Activated CD4-positive, CD25-positive, alpha-beta regulatory T cell treated with anti-CD3 and anti-CD28 coated beads, Interleukin-2, amount 50 U/mL, for 72 hours (primary cell): ENCODE results near the gene INPP4A.
"Not testable (repeated sequence)": the region's sequence is repeated elsewhere in the genome, so short reads cannot be mapped to it uniquely, and the experiment has no call there.

Source experiments
- DNase-seq: peaks from one replicate; pipeline ENCODE4 v3.0.0; 2021

Gene INPP4A

DNA sequence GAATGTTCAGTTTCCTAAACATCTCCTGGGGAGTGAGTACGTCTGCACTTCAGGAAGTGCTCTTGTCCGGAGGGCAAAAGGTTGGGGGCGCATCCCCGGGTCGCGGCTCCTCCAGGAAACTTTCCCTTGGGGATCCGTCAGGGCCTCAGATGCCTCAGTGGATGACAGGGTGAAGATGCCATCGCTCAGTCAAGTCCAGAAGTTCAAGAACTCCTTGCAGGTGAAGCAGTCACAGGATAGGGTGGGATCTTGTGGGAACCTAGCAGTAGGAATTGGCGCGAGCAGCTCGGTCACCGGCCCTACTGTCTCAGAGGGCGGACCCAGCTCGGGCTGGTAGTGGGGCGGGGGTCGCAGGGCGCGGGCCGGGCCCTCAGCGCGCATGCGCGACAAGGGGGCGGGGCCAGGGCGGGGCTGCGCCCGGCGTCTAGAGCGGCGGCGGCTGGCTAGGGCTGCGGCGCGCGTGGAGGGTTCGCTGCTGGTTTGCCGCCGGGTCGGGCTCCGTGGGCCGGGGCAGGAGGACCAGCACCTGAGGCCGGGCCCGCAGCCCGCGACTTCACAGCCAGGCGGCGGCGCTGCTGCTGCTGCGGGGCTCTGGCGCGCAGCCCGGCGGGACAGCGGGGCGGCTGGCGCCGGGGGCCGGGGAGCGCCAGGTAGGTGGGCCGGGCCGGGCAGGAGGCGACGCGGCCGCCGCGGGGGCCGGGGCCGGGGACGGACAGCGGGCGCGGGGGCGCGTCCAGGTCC lies at the start of gene INPP4A:
INPP4A (plus strand) TSS at position 423 of the 741 bp plus-strand sequence. CDS start 75,191 bp downstream, outside the sequence.
- DNase-seq = peak; percentile 84

DNA sequence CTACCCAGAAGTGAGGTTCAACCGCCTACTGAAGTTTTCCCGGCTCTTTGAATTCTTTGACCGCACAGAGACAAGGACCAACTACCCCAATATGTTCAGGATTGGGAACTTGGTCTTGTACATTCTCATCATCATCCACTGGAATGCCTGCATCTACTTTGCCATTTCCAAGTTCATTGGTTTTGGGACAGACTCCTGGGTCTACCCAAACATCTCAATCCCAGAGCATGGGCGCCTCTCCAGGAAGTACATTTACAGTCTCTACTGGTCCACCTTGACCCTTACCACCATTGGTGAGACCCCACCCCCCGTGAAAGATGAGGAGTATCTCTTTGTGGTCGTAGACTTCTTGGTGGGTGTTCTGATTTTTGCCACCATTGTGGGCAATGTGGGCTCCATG lies 48.7 kb upstream of the INPP4A start:
- no peak for DNase-seq

DNA sequence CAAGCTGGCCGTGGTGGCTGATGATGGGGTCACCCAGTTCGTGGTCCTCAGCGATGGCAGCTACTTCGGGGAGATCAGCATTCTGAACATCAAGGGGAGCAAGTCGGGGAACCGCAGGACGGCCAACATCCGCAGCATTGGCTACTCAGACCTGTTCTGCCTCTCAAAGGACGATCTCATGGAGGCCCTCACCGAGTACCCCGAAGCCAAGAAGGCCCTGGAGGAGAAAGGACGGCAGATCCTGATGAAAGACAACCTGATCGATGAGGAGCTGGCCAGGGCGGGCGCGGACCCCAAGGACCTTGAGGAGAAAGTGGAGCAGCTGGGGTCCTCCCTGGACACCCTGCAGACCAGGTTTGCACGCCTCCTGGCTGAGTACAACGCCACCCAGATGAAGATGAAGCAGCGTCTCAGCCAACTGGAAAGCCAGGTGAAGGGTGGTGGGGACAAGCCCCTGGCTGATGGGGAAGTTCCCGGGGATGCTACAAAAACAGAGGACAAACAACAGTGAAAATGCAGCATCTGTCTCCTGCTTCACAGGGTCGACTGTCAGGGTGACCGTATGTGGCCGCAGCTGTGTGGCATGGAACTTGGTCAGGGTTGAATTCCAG lies 47.8 kb upstream of the INPP4A start:
- DNase-seq = no peak

DNA sequence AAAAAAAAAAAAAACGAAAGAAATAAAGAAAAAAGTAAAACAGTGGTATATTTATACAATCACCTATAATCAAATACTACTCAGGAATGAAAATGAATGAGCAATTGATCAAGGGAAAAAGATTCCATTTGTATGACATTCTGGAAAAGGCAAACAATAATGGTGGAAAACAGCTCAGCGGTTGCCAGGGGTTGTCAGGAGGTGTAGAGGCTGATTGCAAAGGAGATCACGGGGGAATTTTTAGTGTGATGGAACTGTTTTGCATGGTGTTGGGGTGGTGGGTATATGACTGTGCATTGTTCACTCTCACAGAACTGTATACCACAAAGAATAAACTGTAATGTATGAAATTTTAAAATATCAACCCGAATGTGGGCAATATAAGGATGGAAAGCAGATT lies 45.5 kb upstream of the INPP4A start:
- no peak for DNase-seq

DNA sequence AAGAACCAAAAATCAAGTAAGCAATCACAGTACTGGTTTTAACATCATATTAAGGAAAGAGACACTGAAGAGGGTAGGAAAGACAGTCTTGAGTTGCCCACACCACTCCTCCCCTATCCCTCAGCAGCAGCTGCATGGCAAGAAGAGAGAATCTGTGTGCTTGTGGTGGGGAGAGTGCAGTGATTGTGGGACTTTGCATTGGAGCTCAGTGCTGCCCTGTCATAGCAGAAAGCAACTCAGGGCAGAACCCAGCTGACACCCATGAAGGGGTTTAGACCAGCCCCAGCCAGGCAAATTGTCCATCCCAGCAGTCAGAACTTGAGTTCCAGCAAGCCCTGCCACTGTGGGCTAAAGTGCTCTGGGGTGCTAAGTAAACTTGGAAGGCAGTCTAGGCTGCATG lies 40.8 kb upstream of the INPP4A start:
- no peak for DNase-seq

DNA sequence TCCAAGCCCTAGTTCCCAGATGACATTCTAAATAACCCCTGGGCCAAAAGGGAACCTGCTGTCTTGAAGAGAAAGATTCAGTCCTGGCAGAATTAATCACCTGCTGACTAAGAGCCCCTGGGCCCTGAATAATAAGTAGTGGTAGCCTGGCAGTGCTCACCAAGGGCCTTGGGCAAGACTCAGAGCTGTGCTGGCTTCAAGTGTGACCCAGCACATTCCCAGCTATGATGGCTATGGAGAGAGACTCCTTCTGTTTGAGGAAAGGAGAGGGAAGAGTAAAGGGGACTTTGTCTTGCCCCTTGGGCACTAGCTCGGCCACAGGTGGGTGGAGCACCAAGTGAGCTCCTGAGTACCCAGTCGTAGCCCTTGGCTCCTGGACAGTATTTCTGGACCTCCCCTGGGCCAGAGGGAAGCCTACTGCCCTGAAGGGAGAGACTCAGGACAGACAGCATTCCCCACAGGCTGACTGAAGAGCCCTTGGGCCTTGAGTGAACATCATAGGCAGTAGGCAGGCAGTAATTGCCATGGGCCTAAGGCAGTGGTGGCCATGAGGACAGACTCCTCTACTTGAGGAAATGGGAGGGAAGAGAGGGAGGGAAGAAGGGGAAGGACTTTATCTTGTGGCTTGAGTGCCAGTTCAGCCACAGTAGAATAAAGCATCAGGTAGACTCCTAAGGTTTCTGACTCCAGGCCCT lies 40.0 kb upstream of the INPP4A start:
- DNase-seq = no peak

DNA sequence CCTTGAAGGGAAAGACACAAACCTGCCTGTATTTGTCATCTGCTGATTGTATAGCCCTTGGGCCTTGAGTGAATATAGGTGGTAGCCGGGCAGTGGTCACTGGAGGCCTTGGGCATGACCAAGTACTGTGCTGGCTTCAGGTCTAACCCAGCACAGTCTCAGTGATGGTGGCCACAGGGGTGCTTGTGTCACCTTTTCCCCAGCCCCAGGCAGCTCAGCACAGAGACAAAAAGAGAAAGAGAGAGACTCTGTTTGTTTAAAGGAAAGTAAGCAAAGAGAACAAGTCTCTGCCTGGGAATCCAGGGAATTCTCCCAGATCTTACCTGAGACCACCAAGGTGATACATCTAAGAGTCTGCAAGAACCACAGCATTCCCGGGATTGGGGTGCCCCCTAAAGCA lies 39.4 kb upstream of the INPP4A start:
- no peak for DNase-seq

DNA sequence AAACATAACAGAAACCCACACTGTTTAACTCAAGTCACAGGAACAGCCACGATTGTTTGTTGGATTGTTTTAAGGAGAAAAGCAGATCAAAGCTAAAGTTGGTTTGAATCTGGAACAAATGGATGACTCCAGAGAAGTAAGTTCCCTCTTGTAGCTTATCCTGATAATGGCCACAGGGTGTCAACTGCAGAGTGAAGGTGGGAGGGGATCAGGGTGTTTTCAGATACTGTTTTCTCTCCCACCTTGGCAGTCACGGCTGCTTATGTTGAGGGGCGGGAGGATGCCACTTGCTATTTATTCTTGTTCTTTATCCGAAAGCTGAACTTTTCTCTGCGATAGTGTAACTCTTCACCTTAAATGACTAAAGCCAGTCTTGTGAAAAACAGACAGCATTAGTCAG lies 36.5 kb upstream of the INPP4A start:
- no peak for DNase-seq

DNA sequence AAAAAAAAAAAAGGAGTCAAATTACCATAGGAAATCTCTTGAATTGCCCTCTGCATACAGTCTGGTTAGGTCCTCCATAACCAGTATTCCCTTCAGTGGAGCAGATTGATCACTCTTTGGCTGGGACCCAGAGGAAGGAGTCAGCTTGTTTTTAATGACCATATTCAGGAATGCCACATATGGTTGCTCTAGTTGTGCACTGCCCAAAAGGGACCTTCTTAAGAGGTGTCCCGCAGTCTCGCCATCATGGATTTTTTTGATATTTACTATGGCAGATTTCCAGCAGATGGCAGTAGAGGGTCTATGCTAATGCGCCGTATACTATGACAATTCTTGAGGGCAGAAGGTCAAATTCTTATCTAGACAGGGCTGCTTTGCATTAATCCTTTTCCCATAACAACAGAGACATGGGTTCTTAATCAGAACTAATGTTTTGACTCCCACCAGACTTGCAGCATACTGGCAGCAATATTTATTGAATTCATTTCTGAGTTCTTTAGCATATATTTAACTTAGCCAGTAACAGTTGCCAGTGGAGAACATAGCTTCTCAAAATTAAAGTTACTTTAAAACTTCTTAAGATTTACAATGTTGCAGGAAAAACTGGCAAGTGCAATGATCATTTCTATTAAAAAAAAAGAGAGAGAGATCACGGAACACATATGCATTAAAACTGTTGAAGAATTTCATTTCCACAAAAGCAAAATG lies 31.8 kb upstream of the INPP4A start:
- DNase-seq = peak; percentile 47

DNA sequence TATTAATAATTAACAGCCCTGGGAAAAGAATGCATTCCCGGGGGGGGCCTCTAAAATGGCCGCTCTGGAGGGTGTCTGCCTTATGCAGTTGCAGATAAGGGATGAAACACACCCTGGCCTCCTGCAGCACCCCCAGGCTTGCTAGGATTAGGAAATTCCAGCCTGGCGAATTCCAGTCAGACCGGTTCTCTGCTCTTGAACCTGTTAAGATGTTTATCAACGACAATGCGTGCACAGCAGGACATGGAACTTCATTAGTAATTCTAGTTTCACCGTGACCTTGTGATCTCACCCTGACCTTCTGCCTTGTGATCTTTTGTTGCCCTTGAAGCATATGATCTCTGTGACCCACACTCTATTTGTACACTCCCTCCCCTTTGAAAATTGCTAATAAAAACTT lies 30.4 kb upstream of the INPP4A start:
- not testable (repeated sequence) for DNase-seq

DNA sequence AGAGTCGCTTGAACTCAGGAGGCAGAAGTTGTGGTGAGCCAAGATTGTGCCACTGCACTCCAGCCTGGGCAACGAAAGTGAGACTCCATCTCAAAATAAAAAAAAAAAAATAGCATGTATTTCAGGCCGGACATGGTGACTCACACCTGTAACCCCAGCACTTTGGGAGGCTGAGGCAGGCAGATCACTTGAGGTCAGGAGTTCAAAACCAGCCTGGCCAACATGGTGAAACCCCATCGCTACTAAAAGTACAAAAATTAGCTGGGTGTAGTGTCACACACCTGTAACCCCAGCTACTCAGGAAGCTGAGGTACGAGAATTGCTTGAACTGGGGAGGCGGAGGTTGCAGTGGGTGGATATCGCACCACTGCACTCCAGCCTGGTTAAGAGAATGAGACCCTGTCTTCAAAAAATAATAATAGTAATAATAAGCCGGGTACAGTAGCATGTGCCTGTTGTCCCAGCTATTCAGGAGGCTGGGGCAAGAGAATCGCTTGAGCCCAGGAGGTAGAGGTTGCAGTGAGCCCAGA lies 28.9 kb upstream of the INPP4A start:
- DNase-seq = not testable (repeated sequence)

DNA sequence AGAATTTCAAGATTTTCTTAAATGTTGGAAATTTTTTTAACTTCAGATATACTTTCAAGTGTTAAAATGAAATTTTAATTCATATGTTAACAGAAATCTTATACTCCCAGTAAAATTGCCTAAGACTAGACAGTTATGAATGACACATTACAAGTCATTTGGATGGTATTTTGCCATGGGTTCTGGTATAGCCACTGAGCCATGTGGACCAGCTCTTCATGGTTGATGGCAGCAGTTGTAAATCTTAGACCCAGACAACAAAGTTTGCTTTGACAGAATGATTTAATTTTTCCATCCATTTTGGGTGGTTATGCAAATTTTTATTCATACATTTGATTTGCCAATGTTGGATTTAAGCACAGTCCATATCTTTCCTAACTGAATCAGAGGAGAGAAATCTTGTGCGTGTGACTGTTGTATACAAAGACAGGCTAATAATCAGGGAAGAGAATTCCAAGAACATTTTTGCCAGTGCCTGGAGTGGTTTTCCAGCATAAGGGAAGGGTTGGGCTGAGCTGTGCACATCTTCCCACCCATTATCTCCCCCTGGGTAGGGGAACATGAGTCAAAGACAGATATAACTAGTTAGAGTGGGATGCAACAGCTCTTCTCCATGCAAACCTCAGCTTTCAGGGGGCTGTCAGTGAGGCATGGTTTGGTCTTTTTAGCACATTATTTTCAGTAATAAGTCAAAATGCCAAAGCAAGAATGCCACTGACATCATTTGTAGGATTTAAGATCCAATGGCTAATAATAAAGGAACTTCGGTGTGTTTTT lies 28.1 kb upstream of the INPP4A start:
- no peak for DNase-seq

DNA sequence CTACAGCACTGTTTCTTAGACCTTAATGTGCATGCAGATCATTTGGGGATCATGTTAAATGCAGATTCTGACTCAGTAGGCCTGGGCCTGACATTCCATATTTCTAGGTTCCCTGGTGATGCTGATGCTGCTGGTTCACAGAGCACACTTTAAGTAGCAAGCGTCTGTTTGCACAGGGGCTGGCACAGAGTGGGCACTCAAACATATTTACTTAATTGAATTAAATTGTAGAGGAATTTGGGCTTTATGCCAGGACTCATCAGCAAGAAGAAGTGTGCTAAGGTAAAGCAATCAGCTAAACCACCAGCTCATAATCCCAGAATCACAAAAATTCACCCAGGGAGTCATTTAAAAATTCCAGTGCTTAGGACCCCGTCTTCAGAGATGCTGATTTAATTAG lies 25.1 kb upstream of the INPP4A start:
- no peak for DNase-seq

DNA sequence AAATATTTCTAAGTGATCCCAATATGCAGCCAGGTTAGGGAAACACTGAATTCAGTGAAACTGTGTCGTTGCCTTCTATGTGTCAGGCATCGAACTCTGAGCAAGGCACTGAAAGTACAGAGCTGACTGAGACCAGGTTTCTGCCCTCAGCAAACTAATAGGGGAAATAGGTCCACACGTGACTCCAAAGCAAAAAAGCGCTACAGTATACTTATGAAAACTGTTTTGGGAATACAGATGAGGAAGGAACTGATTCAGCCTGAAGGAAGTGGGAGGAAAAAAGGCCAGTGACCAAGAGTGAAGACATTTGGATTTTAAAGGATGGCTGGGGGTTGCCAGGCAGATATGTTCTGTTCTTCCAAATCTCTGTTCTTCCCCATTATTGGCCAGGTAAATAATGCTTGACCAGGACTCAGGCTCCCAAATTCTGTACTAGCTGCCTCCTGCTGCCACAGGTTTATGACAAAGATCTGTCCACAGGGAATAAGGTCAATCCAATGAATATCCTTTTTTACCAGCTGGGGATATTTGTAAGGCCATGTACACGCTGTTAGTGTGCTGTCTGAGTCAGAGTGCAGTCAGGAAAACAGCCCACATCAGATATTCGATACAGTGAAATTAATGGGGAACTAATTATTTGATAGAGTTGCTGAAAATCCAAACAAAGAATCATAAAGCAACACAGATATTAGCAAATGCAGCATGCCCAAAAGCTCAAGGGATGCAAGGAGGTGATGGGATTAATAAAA lies 24.5 kb upstream of the INPP4A start:
- DNase-seq = no peak

DNA sequence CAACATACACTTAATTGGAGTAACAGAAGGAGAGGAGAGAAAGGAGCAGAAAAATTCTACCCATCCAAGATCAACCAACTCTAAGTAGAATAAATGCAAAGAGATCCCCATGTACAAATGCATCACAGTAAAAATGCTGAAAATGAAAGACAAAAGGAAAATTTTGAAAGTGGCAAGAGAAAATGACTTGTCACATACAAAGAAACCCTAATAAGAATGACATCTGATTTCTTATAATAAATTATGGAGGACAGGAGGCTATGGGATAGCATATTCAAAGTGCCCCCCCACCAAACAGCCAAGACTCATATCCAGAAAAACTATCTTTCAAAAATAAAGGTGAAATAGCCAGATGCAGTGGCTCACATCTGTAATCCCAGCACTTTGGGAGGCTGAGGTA lies 22.2 kb upstream of the INPP4A start:
- DNase-seq = no peak

DNA sequence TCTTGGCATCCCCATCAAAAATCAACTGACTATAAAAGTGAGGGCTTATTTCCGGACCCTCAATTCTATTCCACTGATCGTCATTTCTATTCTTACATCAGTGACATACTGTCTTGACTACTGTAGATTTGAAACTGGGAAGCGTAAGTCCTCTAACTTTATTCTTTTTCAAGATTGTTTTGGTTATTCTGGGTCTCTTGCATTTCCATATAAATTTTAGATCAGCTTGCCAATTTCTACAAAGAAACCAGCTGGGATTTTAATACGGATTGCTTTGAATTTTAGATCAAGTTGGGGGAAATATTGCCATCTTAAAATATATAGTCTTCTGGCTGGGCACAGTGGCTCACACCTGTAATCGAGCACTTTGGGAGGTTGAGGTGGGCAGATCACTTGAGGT lies 17.9 kb upstream of the INPP4A start:
- DNase-seq = no peak

DNA sequence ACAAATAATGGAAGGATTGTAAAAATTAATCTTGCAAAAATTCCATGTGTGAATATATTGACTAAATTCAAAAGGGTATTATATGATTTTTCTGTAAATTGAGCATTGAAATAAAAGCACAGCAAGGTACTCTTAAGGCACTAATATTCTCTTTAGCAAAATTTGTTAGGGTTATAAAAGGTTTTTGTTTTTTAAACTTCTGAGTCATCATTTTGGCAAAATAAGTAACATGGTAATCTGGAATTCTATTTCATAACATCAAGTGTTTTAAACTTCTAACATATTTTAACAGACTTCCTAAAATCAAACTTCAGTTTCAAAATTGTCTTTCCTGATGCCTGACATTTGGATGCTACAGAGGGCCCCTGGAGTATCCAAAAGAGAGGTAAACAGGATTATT lies 12.5 kb upstream of the INPP4A start:
- DNase-seq = no peak

DNA sequence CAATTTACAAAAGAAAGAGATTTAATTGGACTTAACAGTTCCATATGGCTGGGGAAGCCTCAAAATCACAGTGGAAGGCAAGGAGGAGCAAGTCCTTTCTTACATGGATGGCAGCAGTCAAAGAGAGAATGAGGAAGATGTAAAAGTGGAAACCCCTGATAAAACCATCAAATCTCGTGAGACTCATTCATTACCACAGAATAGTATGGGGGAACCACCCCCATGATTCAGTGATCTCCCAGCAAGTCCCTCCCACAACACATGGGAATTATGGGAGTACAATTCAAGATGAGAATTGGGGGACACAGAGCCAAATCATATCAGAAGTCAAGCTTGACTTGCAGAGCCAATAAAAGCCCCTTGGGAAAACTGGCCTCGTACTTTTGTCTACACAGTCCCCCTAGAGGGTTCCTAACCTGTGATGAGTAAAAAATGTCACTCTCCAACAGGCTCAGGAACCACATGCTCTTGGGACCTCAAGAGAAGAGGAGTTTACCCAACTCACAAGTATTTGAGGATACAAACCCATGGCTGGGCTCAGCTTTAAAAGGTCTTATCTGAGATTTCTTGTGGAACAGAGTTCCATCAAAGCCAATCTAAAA lies 11.2 kb upstream of the INPP4A start:
- no peak for DNase-seq

DNA sequence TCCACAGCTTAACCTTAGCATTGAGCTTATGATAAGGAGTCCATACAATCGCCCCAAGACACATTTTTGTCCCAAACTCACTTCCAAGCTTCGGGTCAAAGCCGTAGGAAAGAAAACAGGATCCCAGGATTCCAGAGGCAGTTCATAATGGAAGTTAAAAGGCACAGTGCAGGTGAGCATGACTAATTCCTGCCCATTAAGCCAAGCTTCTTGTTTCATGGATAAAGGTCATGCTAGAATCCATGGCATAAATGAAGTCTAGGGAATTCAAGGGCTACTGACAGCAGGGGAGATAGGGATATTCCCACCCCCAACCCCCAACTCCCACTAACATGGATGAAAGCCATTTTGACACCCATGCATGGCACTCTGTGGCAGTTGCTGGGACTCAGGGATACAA lies 10.2 kb upstream of the INPP4A start:
- no peak for DNase-seq

DNA sequence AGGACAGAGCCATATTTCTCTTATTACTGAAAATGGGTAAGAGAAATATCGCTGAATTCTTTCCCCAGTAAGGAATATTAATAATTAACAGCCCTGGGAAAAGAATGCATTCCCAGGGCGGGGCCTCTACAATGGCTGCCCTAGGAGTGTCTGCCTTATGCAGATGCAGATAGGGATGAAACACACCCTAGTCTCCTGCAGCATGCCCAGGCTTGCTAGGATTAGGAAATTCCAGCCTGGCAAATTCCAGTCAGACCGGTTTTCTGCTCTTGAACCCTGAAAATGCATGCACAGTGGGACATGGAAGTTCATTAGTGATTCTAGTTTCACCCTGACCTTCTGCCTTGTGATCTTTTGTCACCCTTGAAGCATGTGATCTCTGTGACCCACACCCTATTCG lies 9.0 kb upstream of the INPP4A start:
- DNase-seq = not testable (repeated sequence)

DNA sequence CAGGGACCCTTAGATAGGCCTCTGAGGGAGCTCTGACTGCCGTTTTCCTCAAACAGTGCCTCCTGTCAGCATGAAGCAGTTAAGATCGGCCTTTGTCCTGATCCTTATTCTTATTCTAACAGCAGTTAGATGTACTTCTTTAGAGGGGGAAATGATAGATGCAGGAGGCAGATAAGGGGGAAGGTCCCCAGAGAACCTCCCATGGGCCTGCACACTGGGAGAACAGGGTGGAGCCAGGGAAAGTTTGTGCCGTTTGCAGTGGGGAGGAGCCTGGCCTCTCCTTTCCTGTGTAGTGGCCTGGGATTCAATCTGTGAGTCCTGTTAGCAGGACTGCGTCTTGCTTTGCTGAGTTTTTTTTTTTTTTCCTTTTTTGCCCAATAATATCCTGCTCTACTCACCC lies 7.9 kb upstream of the INPP4A start:
- no peak for DNase-seq
